K562 (cell line): Measurements from ENCODE around the gene LCN1. TPM values are rescaled to one million over a fixed set of nuclear protein-coding genes. Genes with fewer than 3 reads are reported as not detected.

Experiments
- BCOR ChIP-seq: fragments of 450-650 bp; IDR thresholded peaks from 2 replicates; pipeline ENCODE4 v1.6.1; 2016
- CBFA2T2 ChIP-seq: fragments of 450-650 bp; conservative IDR thresholded peaks from 2 replicates; pipeline ENCODE4 v1.6.1; 2017; ENCODE audit warnings: mild to moderate bottlenecking
- CBX3 ChIP-seq, 2 experiments: IDR thresholded peaks; 1 replicate in 1 of 2; 2 replicates in 1 of 2; pipeline ENCODE4 v1.6.1; 2012; ENCODE audit warnings: inconsistent platforms in 2 of 2, low read length in 2 of 2, borderline replicate concordance in 1 of 2, control low read depth in 1 of 2
- ELF4 ChIP-seq: fragments of 450-650 bp; formaldehyde crosslinking; IDR thresholded peaks from 2 replicates; pipeline ENCODE4 v1.4.0; 2022; ENCODE audit warnings: missing genetic modification characterization
- KLF10 ChIP-seq: fragments of 250-450 bp; sonication (Bioruptor Pico); IDR thresholded peaks from 2 replicates; pipeline ENCODE4 v1.6.1; 2021; ENCODE audit warnings: matching md5 sums
- LCOR ChIP-seq: sonication (generic); formaldehyde crosslinking; IDR thresholded peaks from 2 replicates; pipeline ENCODE4 v1.8.0; 2022; ENCODE audit warnings: mild to moderate bottlenecking, missing genetic modification reagents
- MEF2D ChIP-seq: conservative IDR thresholded peaks from 2 replicates; pipeline ENCODE4 v1.6.1; 2016; ENCODE audit warnings: low read depth, missing genetic modification characterization, missing compliant biosample characterization
- MYNN ChIP-seq, 2 experiments: sonication (generic); formaldehyde crosslinking in 1 of 2; IDR thresholded peaks; 2 replicates each; pipeline versions ENCODE4 v1.5.0 to v1.6.1; 2016 to 2020; ENCODE audit warnings: antibody characterized with exemption in 1 of 2, missing genetic modification reagents in 1 of 2
- NCOA4 ChIP-seq: fragments of 450-650 bp; IDR thresholded peaks from 2 replicates; pipeline ENCODE4 v1.6.1; 2018; ENCODE audit warnings: mild to moderate bottlenecking; ENCODE audit not compliant: partially characterized antibody
- NFE2 ChIP-seq: IDR thresholded peaks from 2 replicates; pipeline ENCODE4 v1.6.1; 2014; ENCODE audit warnings: antibody characterized with exemption, low read depth
- PYGO2 ChIP-seq: fragments of 450-650 bp; IDR thresholded peaks from 2 replicates; pipeline ENCODE4 v1.6.1; 2016; ENCODE audit warnings: mild to moderate bottlenecking, missing genetic modification characterization, moderate library complexity, missing compliant biosample characterization
- TAF7 ChIP-seq: fragments of 450-650 bp; IDR thresholded peaks from 2 replicates; pipeline ENCODE4 v1.6.1; 2016; ENCODE audit warnings: missing genetic modification characterization, missing compliant biosample characterization
- U2AF2 ChIP-seq: fragments of 200-400 bp; formaldehyde crosslinking; optimal IDR thresholded peaks from 2 replicates; pipeline ENCODE3; 2017; ENCODE audit warnings: low read depth, mild to moderate bottlenecking, low read length
- ZBTB11 ChIP-seq, 3 experiments: fragments of 200-800 bp in 1 of 3; fragments of 250-450 bp in 1 of 3; fragments of 450-650 bp in 1 of 3; sonication (Bioruptor Pico) in 1 of 3; sonication (Bioruptor generic) in 1 of 3; formaldehyde crosslinking in 1 of 3; IDR thresholded peaks; 2 replicates each; pipeline versions ENCODE4 v1.6.1 to v1.8.0; 2016 to 2022; ENCODE audit warnings: mild to moderate bottlenecking in 2 of 3, missing genetic modification characterization in 2 of 3, missing compliant biosample characterization in 1 of 3, moderate library complexity in 1 of 3
- ZBTB17 ChIP-seq: fragments of 450-650 bp; formaldehyde crosslinking; IDR thresholded peaks from 2 replicates; pipeline ENCODE4 v1.4.0; 2020; ENCODE audit warnings: mild to moderate bottlenecking
- ZFP1 ChIP-seq: fragments of 450-650 bp; formaldehyde crosslinking; IDR thresholded peaks from 2 replicates; pipeline ENCODE4 v1.4.0; 2020; ENCODE audit warnings: mild to moderate bottlenecking, mixed read lengths
- ZKSCAN3 ChIP-seq: fragments of 250-450 bp; sonication (Bioruptor Pico); IDR thresholded peaks from 2 replicates; pipeline ENCODE4 v1.4.0; 2020
- ZNF436 ChIP-seq: fragments of 250-450, 450-650 bp; sonication (Bioruptor Pico); formaldehyde crosslinking; IDR thresholded peaks from 2 replicates; pipeline ENCODE4 v1.7.0; 2020; ENCODE audit warnings: mild to moderate bottlenecking
- polyA plus RNA-seq, 8 experiments: library from polyadenylated mRNA; depleted of rRNA in 4 of 8; stranded (reverse) in 5 of 8; unstranded in 3 of 8; fragments of >200 nt; fragmentation: Nextera tagmentation in 2 of 8; fragmentation: Illumina TruSeq in 1 of 8; extraction: Ambion mirVana in 2 of 8; extraction: Trizol in 1 of 8; gene quantifications; 2 replicates each; pipeline versions ENCODE4 v1.2.1 to v1.2.3, GENCODE V29; 2011 to 2014; ENCODE audit warnings: inconsistent platforms in 1 of 8, missing spikeins in 1 of 8
- total RNA-seq, 7 experiments: library from RNA; depleted of rRNA in 6 of 7; stranded (reverse); fragments of >200 nt in 6 of 7; fragmentation: Illumina TruSeq in 2 of 7; extraction: Trizol in 2 of 7; gene quantifications; 2 replicates each; pipeline versions ENCODE4 v1.2.1 to v1.2.3, GENCODE V29; 2011 to 2021; ENCODE audit warnings: low replicate concordance in 1 of 7
- TF ChIP-seq, protein P1 (sequence below): IDR thresholded peaks from 3 replicates; pipeline ENCODE4 v1.6.1; 2011; ENCODE audit warnings: borderline replicate concordance, mild to moderate bottlenecking, moderate library complexity; ENCODE audit not compliant: insufficient read length; ENCODE audit errors: extremely low read depth
- TF ChIP-seq, protein P2 (sequence below): fragments of 150-350 bp; conservative IDR thresholded peaks from 2 replicates; pipeline ENCODE4 v1.6.1; 2014; ENCODE audit warnings: low read length

Gene LCN1
- total and polyA plus RNA-seq, 9 of the 15 experiments (the other 6 are each of a cell fraction or from before 2014, with no cell fraction given) = not detected

GRCh38 chr9:135506327-135507103 lies 14.7 kb upstream of the LCN1 start (continued):
- TF ChIP-seq PYGO2 (no peak), U2AF2 (no peak), KLF10 (CRISPR knock-in tag) (no peak), MYNN (IDR thresholded peaks at IDR 0.05) (peak; percentile 61; the same call in 1 of the 2 replicates), MYNN (CRISPR knock-in tag; IDR thresholded peaks at IDR 0.05) (no peak), ELF4 (CRISPR knock-in tag) (no peak), MEF2D (tag) (no peak), LCOR (CRISPR knock-in tag) (no peak), NCOA4 (no peak), ZBTB11 (CRISPR knock-in tag; IDR thresholded peaks at IDR 0.05) (no peak), ZFP1 (CRISPR knock-in tag) (no peak), CBFA2T2 (no peak), TAF7 (tag) (no peak), BCOR (no peak), NFE2 (no peak), ZNF436 (CRISPR knock-in tag) (no peak), ZKSCAN3 (no peak), CBX3 (IDR thresholded peaks at IDR 0.05; ENCODE audit: borderline replicate concordance in 1 of 2, low read length in 2 of 2) (0 out of 3 replicates have a peak, but pooled peaks of 1 of the 2 experiments have one; percentile 22), ZBTB17 (CRISPR knock-in tag) (no peak)
- TF ChIP-seq, protein P1, sequence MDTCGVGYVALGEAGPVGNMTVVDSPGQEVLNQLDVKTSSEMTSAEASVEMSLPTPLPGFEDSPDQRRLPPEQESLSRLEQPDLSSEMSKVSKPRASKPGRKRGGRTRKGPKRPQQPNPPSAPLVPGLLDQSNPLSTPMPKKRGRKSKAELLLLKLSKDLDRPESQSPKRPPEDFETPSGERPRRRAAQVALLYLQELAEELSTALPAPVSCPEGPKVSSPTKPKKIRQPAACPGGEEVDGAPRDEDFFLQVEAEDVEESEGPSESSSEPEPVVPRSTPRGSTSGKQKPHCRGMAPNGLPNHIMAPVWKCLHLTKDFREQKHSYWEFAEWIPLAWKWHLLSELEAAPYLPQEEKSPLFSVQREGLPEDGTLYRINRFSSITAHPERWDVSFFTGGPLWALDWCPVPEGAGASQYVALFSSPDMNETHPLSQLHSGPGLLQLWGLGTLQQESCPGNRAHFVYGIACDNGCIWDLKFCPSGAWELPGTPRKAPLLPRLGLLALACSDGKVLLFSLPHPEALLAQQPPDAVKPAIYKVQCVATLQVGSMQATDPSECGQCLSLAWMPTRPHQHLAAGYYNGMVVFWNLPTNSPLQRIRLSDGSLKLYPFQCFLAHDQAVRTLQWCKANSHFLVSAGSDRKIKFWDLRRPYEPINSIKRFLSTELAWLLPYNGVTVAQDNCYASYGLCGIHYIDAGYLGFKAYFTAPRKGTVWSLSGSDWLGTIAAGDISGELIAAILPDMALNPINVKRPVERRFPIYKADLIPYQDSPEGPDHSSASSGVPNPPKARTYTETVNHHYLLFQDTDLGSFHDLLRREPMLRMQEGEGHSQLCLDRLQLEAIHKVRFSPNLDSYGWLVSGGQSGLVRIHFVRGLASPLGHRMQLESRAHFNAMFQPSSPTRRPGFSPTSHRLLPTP = no peak
- TF ChIP-seq, protein P2, sequence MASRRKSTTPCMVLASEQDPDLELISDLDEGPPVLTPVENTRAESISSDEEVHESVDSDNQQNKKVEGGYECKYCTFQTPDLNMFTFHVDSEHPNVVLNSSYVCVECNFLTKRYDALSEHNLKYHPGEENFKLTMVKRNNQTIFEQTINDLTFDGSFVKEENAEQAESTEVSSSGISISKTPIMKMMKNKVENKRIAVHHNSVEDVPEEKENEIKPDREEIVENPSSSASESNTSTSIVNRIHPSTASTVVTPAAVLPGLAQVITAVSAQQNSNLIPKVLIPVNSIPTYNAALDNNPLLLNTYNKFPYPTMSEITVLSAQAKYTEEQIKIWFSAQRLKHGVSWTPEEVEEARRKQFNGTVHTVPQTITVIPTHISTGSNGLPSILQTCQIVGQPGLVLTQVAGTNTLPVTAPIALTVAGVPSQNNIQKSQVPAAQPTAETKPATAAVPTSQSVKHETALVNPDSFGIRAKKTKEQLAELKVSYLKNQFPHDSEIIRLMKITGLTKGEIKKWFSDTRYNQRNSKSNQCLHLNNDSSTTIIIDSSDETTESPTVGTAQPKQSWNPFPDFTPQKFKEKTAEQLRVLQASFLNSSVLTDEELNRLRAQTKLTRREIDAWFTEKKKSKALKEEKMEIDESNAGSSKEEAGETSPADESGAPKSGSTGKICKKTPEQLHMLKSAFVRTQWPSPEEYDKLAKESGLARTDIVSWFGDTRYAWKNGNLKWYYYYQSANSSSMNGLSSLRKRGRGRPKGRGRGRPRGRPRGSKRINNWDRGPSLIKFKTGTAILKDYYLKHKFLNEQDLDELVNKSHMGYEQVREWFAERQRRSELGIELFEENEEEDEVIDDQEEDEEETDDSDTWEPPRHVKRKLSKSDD = no peak
